HEK293 (cell line): ENCODE data around the gene SRRM5.

Source experiments
- EGR2 ChIP-seq: fragments of 450-650 bp; formaldehyde crosslinking; IDR thresholded peaks from 2 replicates; pipeline ENCODE4 v1.5.1; 2016; ENCODE audit warnings: low read depth, missing biosample characterization, missing genetic modification characterization
- KLF7 ChIP-seq: fragments of 450-650 bp; formaldehyde crosslinking; IDR thresholded peaks from 2 replicates; pipeline ENCODE4 v1.5.1; 2016; ENCODE audit warnings: missing biosample characterization, missing genetic modification characterization, borderline replicate concordance
- PRDM1 ChIP-seq: fragments of 450-650 bp; formaldehyde crosslinking; IDR thresholded peaks from 2 replicates; pipeline ENCODE4; 2016; ENCODE audit warnings: missing biosample characterization, missing genetic modification characterization
- REPIN1 ChIP-seq: fragments of 450-650 bp; formaldehyde crosslinking; IDR thresholded peaks from 2 replicates; pipeline ENCODE4 v1.5.1; 2017; ENCODE audit warnings: missing biosample characterization, missing genetic modification characterization, low read depth
- ZBTB10 ChIP-seq: fragments of 450-650 bp; formaldehyde crosslinking; IDR thresholded peaks from 2 replicates; pipeline ENCODE4 v1.5.1; 2016; ENCODE audit warnings: missing biosample characterization, missing genetic modification characterization
- ZBTB17 ChIP-seq: fragments of 450-650 bp; formaldehyde crosslinking; IDR thresholded peaks from 2 replicates; pipeline ENCODE4 v1.5.1; 2016; ENCODE audit warnings: missing biosample characterization, missing genetic modification characterization
- ZNF132 ChIP-seq: fragments of 450-650 bp; formaldehyde crosslinking; IDR thresholded peaks from 2 replicates; pipeline ENCODE4 v1.5.1; 2017; ENCODE audit warnings: missing biosample characterization, missing genetic modification characterization, borderline replicate concordance
- ZNF335 ChIP-seq: fragments of 450-650 bp; formaldehyde crosslinking; conservative IDR thresholded peaks from 2 replicates; pipeline ENCODE4 v1.5.1; 2016; ENCODE audit warnings: missing biosample characterization, missing genetic modification characterization
- ZNF341 ChIP-seq: fragments of 450-650 bp; formaldehyde crosslinking; IDR thresholded peaks from 2 replicates; pipeline ENCODE4; 2016; ENCODE audit warnings: low read depth, missing biosample characterization, missing genetic modification characterization
- ZNF501 ChIP-seq: fragments of 450-650 bp; formaldehyde crosslinking; IDR thresholded peaks from 2 replicates; pipeline ENCODE4 v1.5.1; 2016; ENCODE audit warnings: missing biosample characterization, missing genetic modification characterization
- ZNF513 ChIP-seq: fragments of 450-650 bp; IDR thresholded peaks from 2 replicates; pipeline ENCODE4 v1.5.1; 2018; ENCODE audit warnings: missing biosample characterization, missing genetic modification characterization
- ZNF629 ChIP-seq: fragments of 450-650 bp; formaldehyde crosslinking; IDR thresholded peaks from 2 replicates; pipeline ENCODE4 v1.5.1; 2017; ENCODE audit warnings: missing biosample characterization, missing genetic modification characterization
- ZNF660 ChIP-seq: fragments of 450-650 bp; IDR thresholded peaks from 2 replicates; pipeline ENCODE4 v1.5.1; 2018; ENCODE audit warnings: missing biosample characterization, mild to moderate bottlenecking, missing genetic modification characterization
- ZNF76 ChIP-seq: fragments of 450-650 bp; formaldehyde crosslinking; IDR thresholded peaks from 2 replicates; pipeline ENCODE4; 2016; ENCODE audit warnings: low read depth, missing biosample characterization, missing genetic modification characterization, borderline replicate concordance
- ZNF777 ChIP-seq: fragments of 450-650 bp; formaldehyde crosslinking; IDR thresholded peaks from 2 replicates; pipeline ENCODE4 v1.5.1; 2017; ENCODE audit warnings: missing biosample characterization, missing genetic modification characterization, borderline replicate concordance
- ZNF792 ChIP-seq: fragments of 450-650 bp; formaldehyde crosslinking; IDR thresholded peaks from 2 replicates; pipeline ENCODE4 v1.5.1; 2016; ENCODE audit warnings: missing biosample characterization, missing genetic modification characterization
- ZSCAN30 ChIP-seq: fragments of 450-650 bp; IDR thresholded peaks from 2 replicates; pipeline ENCODE4 v1.5.1; 2018; ENCODE audit warnings: missing biosample characterization, mild to moderate bottlenecking, missing genetic modification characterization, moderate library complexity
- ZXDB ChIP-seq: fragments of 450-650 bp; formaldehyde crosslinking; IDR thresholded peaks from 2 replicates; pipeline ENCODE4 v1.5.1; 2016; ENCODE audit warnings: missing biosample characterization, missing genetic modification characterization
- TF ChIP-seq, protein P1 (sequence below): fragments of 450-650 bp; formaldehyde crosslinking; IDR thresholded peaks from 2 replicates; pipeline ENCODE4 v1.5.1; 2016; ENCODE audit warnings: missing biosample characterization, missing genetic modification characterization
- TF ChIP-seq, protein P2 (sequence below): fragments of 450-650 bp; formaldehyde crosslinking; IDR thresholded peaks from 2 replicates; pipeline ENCODE4 v1.5.1; 2016; ENCODE audit warnings: missing biosample characterization, missing genetic modification characterization, borderline replicate concordance
- TF ChIP-seq, protein P3 (sequence below): fragments of 450-650 bp; formaldehyde crosslinking; IDR thresholded peaks from 2 replicates; pipeline ENCODE4 v1.5.1; 2016; ENCODE audit warnings: missing biosample characterization, missing genetic modification characterization

SRRM5 gene

GRCh38 chr19:43575156-43575950 is 36.5 kb upstream of the SRRM5 start, which contains the start of the genes PINLYP and XRCC1 (continued):
- TF ChIP-seq EGR2 (tag by site-specific recombination), result peak; percentile 75; the same call in 1 of the 2 replicates
- TF ChIP-seq, protein P1, sequence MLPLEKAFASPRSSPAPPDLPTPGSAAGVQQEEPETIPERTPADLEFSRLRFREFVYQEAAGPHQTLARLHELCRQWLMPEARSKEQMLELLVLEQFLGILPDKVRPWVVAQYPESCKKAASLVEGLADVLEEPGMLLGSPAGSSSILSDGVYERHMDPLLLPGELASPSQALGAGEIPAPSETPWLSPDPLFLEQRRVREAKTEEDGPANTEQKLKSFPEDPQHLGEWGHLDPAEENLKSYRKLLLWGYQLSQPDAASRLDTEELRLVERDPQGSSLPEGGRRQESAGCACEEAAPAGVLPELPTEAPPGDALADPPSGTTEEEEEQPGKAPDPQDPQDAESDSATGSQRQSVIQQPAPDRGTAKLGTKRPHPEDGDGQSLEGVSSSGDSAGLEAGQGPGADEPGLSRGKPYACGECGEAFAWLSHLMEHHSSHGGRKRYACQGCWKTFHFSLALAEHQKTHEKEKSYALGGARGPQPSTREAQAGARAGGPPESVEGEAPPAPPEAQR (tag by site-specific recombination), result no peak; the same call in 1 of the 2 replicates
- no peak for TF ChIP-seq ZNF792 (tag by site-specific recombination)
- TF ChIP-seq REPIN1, result no peak; the same call in 1 of the 2 replicates
- TF ChIP-seq ZBTB10 (tag by site-specific recombination), result peak; percentile 94
- TF ChIP-seq ZNF660 (tag by site-specific recombination), result peak; percentile 78
- peak; percentile 95 for TF ChIP-seq ZNF335
- peak; percentile 87 for TF ChIP-seq ZNF513 (tag by site-specific recombination)
- TF ChIP-seq PRDM1 (tag by site-specific recombination), result peak; percentile 97
- TF ChIP-seq ZNF76, result no peak
- TF ChIP-seq, protein P2, sequence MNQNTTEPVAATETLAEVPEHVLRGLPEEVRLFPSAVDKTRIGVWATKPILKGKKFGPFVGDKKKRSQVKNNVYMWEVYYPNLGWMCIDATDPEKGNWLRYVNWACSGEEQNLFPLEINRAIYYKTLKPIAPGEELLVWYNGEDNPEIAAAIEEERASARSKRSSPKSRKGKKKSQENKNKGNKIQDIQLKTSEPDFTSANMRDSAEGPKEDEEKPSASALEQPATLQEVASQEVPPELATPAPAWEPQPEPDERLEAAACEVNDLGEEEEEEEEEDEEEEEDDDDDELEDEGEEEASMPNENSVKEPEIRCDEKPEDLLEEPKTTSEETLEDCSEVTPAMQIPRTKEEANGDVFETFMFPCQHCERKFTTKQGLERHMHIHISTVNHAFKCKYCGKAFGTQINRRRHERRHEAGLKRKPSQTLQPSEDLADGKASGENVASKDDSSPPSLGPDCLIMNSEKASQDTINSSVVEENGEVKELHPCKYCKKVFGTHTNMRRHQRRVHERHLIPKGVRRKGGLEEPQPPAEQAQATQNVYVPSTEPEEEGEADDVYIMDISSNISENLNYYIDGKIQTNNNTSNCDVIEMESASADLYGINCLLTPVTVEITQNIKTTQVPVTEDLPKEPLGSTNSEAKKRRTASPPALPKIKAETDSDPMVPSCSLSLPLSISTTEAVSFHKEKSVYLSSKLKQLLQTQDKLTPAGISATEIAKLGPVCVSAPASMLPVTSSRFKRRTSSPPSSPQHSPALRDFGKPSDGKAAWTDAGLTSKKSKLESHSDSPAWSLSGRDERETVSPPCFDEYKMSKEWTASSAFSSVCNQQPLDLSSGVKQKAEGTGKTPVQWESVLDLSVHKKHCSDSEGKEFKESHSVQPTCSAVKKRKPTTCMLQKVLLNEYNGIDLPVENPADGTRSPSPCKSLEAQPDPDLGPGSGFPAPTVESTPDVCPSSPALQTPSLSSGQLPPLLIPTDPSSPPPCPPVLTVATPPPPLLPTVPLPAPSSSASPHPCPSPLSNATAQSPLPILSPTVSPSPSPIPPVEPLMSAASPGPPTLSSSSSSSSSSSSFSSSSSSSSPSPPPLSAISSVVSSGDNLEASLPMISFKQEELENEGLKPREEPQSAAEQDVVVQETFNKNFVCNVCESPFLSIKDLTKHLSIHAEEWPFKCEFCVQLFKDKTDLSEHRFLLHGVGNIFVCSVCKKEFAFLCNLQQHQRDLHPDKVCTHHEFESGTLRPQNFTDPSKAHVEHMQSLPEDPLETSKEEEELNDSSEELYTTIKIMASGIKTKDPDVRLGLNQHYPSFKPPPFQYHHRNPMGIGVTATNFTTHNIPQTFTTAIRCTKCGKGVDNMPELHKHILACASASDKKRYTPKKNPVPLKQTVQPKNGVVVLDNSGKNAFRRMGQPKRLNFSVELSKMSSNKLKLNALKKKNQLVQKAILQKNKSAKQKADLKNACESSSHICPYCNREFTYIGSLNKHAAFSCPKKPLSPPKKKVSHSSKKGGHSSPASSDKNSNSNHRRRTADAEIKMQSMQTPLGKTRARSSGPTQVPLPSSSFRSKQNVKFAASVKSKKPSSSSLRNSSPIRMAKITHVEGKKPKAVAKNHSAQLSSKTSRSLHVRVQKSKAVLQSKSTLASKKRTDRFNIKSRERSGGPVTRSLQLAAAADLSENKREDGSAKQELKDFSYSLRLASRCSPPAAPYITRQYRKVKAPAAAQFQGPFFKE (tag by site-specific recombination), result no peak
- TF ChIP-seq ZXDB (tag by site-specific recombination), result peak; percentile 71
- TF ChIP-seq ZNF341 (tag by site-specific recombination), result peak; percentile 100
- TF ChIP-seq, protein P3, sequence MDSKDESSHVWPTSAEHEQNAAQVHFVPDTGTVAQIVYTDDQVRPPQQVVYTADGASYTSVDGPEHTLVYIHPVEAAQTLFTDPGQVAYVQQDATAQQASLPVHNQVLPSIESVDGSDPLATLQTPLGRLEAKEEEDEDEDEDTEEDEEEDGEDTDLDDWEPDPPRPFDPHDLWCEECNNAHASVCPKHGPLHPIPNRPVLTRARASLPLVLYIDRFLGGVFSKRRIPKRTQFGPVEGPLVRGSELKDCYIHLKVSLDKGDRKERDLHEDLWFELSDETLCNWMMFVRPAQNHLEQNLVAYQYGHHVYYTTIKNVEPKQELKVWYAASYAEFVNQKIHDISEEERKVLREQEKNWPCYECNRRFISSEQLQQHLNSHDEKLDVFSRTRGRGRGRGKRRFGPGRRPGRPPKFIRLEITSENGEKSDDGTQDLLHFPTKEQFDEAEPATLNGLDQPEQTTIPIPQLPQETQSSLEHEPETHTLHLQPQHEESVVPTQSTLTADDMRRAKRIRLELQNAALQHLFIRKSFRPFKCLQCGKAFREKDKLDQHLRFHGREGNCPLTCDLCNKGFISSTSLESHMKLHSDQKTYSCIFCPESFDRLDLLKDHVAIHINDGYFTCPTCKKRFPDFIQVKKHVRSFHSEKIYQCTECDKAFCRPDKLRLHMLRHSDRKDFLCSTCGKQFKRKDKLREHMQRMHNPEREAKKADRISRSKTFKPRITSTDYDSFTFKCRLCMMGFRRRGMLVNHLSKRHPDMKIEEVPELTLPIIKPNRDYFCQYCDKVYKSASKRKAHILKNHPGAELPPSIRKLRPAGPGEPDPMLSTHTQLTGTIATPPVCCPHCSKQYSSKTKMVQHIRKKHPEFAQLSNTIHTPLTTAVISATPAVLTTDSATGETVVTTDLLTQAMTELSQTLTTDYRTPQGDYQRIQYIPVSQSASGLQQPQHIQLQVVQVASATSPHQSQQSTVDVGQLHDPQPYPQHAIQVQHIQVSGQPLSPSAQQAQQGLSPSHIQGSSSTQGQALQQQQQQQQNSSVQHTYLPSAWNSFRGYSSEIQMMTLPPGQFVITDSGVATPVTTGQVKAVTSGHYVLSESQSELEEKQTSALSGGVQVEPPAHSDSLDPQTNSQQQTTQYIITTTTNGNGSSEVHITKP (tag by site-specific recombination), result peak; percentile 77
- TF ChIP-seq ZNF629, result peak; percentile 70
- TF ChIP-seq ZNF777, result 0 out of 2 replicates have a peak, but pooled peaks have one; percentile 69
- peak; percentile 55; the same call in 1 of the 2 replicates for TF ChIP-seq ZNF501 (tag by site-specific recombination)
- peak; percentile 38; the same call in 1 of the 2 replicates for TF ChIP-seq ZSCAN30 (tag by site-specific recombination)
- TF ChIP-seq ZNF132 (tag by site-specific recombination), result no peak
- TF ChIP-seq KLF7 (tag by site-specific recombination), result 0 out of 2 replicates have a peak, but pooled peaks have one; percentile 59
- TF ChIP-seq ZBTB17 (tag by site-specific recombination), result 0 out of 2 replicates have a peak, but pooled peaks have one; percentile 2
